ENCODE measurements around the gene XYLT2. TPM values are rescaled to one million over a fixed set of nuclear protein-coding genes. Genes with fewer than 3 reads are reported as not detected.

The XYLT2 gene
- total and polyA plus RNA-seq, 2 of the 13 experiments (the other 11 are each of a cell fraction or from before 2014, with no cell fraction given) = 17.0 to 22.1 TPM

DNA sequence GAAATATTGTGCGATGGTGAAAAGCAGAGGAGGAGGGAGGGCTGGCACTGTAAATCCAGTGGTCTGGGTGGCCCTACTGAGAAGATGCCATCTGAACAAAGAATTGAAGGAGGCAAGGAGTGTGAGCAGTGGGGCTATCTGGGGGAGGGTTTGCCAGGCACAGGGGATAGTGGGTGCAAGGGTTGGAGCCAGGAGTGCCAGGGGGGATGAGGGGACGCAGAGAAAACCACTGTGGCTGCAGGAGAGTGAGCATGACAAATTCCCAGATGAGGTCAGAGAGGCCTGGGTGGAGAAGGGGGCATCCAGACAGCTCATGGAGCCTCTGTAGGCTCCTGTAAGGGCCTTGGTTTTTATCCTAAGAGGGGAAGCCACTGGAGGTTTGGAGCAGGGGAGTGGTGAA, 4.8 kb downstream of the XYLT2 start:
- BruUV-seq (replicated peaks) = no TSS peak
- DNase-seq (ENCODE audit: low spot score) (no peak), ATAC-seq (no peak), FAIRE-seq (no peak)
- Histone ChIP-seq H3K27ac (ENCODE audit: extremely low read length, insufficient read depth, low read length) (no peak overlapping the region), H2AFZ (ENCODE audit: low read length) (no peak overlapping the region), H3K79me2 (ENCODE audit: insufficient read depth, low read length) (peaks cover 12% of the 10 kb centered on the region), H3K4me3 (replicated peaks in 1 of 3; ENCODE audit: insufficient read depth in 1 of 3, low read depth in 2 of 3, low read length in 3 of 3) (no peak overlapping the region), H4K20me1 (ENCODE audit: insufficient read depth, low read length) (no peaks in the 10 kb centered on the region), H3K4me1 (ENCODE audit: insufficient read depth, low read length) (peaks cover 16% of the 10 kb centered on the region), H3K36me3 (replicated peaks in 1 of 2; ENCODE audit: control insufficient read depth in 1 of 2, insufficient read depth in 2 of 2, low read length in 2 of 2) (peaks cover 16 to 24% of the 10 kb centered on the region in 2 experiments; a peak in 4 of 5 replicates), H3K4me2 (ENCODE audit: low read depth, low read length) (no peak overlapping the region), H3K9ac (ENCODE audit: insufficient read depth, low read depth, low read length) (no peak overlapping the region), H3K9me3 (ENCODE audit: low read length) (no peaks in the 10 kb centered on the region), H3K27me3 (ENCODE audit: control insufficient read depth in 1 of 2, insufficient read depth in 2 of 2, low read length in 2 of 2) (no peaks in the 10 kb centered on the region; a peak in 1 of 5 replicates)
- POLR2A ChIA-PET = no interaction called here
- no peak for TF ChIP-seq ZNF263 (CRISPR knock-in tag; IDR thresholded peaks at IDR 0.05)
- no peak for TF ChIP-seq PAF1 (CRISPR knock-in tag; IDR thresholded peaks at IDR 0.05)
- no peak for TF ChIP-seq ZMYM2 (CRISPR knock-in tag; IDR thresholded peaks at IDR 0.05)
- no peak for TF ChIP-seq SNAPC2 (CRISPR knock-in tag; IDR thresholded peaks at IDR 0.05)
- TF ChIP-seq, protein P1, sequence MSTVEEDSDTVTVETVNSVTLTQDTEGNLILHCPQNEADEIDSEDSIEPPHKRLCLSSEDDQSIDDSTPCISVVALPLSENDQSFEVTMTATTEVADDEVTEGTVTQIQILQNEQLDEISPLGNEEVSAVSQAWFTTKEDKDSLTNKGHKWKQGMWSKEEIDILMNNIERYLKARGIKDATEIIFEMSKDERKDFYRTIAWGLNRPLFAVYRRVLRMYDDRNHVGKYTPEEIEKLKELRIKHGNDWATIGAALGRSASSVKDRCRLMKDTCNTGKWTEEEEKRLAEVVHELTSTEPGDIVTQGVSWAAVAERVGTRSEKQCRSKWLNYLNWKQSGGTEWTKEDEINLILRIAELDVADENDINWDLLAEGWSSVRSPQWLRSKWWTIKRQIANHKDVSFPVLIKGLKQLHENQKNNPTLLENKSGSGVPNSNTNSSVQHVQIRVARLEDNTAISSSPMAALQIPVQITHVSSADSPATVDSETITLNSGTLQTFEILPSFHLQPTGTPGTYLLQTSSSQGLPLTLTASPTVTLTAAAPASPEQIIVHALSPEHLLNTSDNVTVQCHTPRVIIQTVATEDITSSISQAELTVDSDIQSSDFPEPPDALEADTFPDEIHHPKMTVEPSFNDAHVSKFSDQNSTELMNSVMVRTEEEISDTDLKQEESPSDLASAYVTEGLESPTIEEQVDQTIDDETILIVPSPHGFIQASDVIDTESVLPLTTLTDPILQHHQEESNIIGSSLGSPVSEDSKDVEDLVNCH (CRISPR knock-in tag; IDR thresholded peaks at IDR 0.05) = no peak
- no peak for TF ChIP-seq ZNF501 (CRISPR knock-in tag; IDR thresholded peaks at IDR 0.05)
- TF ChIP-seq, protein P2, sequence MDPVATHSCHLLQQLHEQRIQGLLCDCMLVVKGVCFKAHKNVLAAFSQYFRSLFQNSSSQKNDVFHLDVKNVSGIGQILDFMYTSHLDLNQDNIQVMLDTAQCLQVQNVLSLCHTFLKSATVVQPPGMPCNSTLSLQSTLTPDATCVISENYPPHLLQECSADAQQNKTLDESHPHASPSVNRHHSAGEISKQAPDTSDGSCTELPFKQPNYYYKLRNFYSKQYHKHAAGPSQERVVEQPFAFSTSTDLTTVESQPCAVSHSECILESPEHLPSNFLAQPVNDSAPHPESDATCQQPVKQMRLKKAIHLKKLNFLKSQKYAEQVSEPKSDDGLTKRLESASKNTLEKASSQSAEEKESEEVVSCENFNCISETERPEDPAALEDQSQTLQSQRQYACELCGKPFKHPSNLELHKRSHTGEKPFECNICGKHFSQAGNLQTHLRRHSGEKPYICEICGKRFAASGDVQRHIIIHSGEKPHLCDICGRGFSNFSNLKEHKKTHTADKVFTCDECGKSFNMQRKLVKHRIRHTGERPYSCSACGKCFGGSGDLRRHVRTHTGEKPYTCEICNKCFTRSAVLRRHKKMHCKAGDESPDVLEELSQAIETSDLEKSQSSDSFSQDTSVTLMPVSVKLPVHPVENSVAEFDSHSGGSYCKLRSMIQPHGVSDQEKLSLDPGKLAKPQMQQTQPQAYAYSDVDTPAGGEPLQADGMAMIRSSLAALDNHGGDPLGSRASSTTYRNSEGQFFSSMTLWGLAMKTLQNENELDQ (CRISPR knock-in tag; IDR thresholded peaks at IDR 0.05; ENCODE audit: borderline replicate concordance) = no peak
- TF ChIP-seq NFKBIZ (CRISPR knock-in tag; IDR thresholded peaks at IDR 0.05) = no peak
- intact Hi-C loops (cut with micrococcal nuclease; ENCODE audit: unreplicated experiment) = no loop called here
- in situ Hi-C loops (cut with HindIII; ENCODE audit: extremely low pct_ligation_motif_present, low pct_unique_long_range_greater_than_20kb) = no loop called here
- WGBS (ENCODE audit: low lambda C conversion rate) = 98% methylated on average over 2 of the region's 2 CpGs
- CTCF ChIA-PET (ENCODE audit: low intra/inter-chr PET ratio, low total read pairs) = no interaction called here

All from HepG2 (cell line).